Nucleus accumbens (tissue), 56 donors: ENCODE data around the gene REXO1.
A peak's percentile ranks its signal among the peaks of the same experiment; 100 is the strongest.
"Not testable (repeated sequence)": the region's sequence is repeated elsewhere in the genome, so short reads cannot be mapped to it uniquely, and the experiment has no call there.

Experiments
- DNase-seq, 56 donors: peaks; one replicate each; lab custom pipeline; 2025; lab: John Stamatoyannopoulos, UW

The REXO1 gene

GRCh38 chr19:1805401-1806183 lies 42.7 kb downstream of the REXO1 start:
- DNase-seq, result no peak

- DNase-seq, result no peak
Measured at GRCh38 chr19:1804858-1805257, 43.4 kb downstream of the REXO1 start.

GRCh38 chr19:1799695-1800342 lies 48.5 kb downstream of the REXO1 start:
- no peak for DNase-seq

GRCh38 chr19:1797313-1797712 lies 51.0 kb downstream of the REXO1 start:
- not testable (repeated sequence) for DNase-seq

DNA sequence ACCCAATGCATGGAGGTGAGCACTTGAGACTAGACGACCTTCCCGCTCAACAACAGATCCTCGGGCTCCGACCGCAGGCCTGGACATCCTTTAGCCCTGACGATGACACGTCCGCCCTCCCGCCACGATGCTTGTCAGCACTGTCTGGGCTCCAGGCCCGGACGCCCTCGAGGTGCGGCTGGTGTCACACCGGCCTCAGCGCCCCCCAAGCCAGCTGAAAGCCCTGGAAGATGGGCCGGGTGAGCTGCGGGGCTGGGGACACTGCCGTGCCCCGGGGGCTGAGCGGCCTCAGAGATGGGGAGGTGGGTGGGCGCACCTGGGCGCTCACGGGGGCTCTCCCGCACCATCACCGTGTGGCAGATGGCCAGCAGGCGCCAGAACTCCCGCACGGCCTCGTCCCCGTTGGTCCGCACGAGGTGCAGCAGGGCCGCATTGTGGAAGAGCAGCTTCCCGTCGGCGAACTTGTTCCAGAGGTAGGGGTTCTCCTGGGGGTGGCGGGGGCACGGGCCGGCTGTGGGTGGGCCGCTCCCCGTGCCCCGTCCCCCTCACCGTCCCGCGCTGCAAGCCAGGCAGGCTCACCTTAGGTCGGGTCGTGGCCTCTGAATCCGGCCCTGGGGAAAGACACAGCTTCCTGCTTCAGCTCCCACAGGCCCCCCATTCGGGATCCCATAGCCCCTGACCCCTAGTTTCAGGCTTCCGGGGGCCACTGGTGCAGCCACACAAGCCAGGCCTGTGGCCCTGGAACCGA lies 51.7 kb downstream of the REXO1 start:
- DNase-seq, result no peak

DNA sequence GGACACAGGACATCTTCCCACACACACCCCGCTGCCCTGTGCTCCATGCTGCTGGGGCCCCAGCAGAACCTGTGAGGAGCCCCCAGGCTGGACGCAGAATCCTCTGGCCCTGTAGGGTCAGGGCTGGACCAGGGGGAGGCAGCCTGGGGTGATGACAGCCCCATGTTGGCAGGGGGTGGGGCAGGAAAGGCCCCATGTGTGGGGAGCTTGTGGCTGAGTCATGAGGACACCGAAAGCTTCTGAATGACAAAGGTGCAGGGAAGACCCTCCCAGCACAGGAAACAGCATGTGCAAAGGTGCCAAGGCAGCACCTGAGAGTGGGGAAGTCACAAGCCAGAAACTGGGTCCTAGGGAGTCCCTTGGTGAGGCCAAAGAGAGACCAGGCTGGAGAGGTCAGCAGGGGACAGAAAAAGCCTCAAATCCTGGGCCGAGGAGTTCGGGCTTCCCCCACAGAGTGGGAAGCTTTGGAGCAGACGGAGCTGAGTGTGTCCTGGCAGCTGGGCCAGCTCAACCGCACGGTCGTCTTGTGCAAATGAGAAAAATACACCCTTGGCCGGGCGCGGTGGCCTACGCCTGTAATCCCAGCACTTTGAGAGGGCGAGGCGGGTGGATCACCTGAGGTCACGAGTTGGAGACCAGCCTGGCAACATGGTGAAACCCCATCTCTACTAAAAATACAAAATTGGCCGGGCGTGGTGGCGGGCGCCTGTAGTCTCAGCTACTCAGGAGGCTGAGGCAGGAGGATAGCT lies 53.7 kb downstream of the REXO1 start:
- DNase-seq, result no peak

DNA sequence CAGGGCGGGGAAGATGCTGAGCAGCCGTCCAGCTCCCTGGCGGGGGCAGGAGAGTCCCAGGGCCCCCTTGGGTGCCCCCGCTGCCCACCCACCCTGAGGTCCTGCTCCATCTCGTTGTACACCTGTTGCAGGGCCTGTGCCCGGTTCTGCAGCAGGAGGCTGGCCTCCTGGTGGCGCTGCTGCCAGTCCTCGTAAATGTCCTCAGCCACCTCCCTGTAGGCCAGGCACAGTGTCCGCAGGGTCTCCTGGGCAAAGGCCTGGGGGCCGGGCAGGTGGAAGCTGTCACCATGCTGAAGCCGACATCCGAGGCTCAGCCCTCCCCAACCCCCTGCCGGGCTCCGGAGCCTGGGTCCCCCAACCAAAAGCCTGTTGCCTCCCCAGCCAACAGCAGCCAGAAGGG lies 56.4 kb downstream of the REXO1 start:
- DNase-seq, result no peak

GRCh38 chr19:1790054-1790792 lies 58.1 kb downstream of the REXO1 start:
- no peak for DNase-seq

GRCh38 chr19:1789261-1790041 lies 58.8 kb downstream of the REXO1 start:
- peak in 1 of 56 donors; percentile 12 for DNase-seq

- DNase-seq, result no peak
Measured at GRCh38 chr19:1787116-1787515, 61.2 kb downstream of the REXO1 start.

GRCh38 chr19:1786668-1787067 lies 61.6 kb downstream of the REXO1 start:
- DNase-seq, result no peak

DNA sequence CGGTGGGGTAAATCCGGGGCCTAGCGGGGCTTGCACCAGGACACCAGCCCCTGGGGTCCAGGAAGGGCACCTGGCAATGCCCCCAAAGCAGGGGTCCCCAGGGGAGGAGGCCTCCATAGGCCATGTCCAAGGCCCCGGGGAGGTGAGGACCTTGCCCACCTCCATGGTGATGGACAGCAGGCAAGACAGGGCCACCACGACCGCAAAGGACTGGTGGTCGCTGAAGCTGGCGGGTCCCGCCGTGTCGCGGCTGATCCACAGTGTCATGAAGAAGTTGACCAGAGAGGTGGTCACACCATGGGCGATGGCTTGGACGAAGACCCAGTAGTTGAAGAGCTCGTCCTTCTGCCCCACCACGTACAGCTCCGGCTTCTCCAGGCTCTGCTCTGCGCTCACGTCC lies 63.0 kb downstream of the REXO1 start:
- DNase-seq, result no peak

- no peak for DNase-seq
Measured at GRCh38 chr19:1783874-1784273, 64.4 kb downstream of the REXO1 start.

DNA sequence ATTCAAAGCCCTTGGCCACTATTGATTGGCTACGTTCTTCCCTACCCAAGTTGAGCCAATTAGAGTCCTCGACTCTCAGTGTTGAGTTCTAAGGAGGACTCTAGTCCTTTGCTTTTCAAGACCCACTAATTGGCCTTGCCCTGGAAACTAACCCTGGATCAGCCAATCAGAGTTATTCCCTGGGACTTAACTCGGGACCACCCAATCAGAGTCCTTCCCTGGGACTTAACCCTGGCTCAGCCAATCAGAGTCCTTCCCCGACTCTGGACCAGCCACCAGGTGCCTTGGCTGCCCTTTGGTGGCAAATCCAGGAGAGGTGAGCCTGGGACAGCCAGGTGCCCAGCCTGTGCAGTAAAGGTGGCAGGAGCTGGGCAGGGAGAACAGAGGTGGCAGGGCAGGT lies 64.9 kb downstream of the REXO1 start:
- no peak for DNase-seq

- no peak for DNase-seq
Measured at GRCh38 chr19:1782521-1782920, 65.8 kb downstream of the REXO1 start.

GRCh38 chr19:1780272-1780958 lies 67.9 kb downstream of the REXO1 start:
- DNase-seq, result no peak

GRCh38 chr19:1779574-1779973 lies 68.7 kb downstream of the REXO1 start:
- no peak for DNase-seq

DNA sequence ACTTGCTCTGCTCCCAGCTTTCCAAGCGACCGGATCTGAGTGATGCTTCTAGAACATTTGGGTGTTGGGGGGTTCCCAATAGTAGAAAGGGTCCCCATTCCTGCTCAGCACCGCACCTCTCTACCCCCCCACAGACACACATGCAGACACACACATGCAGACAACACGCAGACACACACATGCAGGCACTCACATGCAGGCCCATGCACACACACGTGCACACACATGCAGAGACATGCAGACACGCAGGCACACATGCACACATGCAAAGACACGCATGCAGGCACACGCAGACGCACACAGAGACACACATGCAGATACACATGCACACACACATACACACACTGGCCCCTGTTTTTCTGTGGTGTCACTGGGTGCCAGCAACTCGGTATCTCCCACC lies 71.1 kb downstream of the REXO1 start:
- no peak for DNase-seq
